ENCODE results near the gene WDR82.

- no peak for TF ChIP-seq POLR2AphosphoS5 (IDR thresholded peaks at IDR 0.05)
- no peak for TF ChIP-seq CTCF (IDR thresholded peaks at IDR 0.05)
- TF ChIP-seq POLR2A (IDR thresholded peaks at IDR 0.05) = no peak
- TF ChIP-seq EP300 (IDR thresholded peaks at IDR 0.05) = no peak
Measured at GRCh38 chr3:52294320-52295150, 16.1 kb upstream of the WDR82 start.

Measured in upper lobe of left lung (tissue), 4 donors.